Large intestine (tissue), 3 donors: ENCODE data around the gene CFAP46. TPM values are rescaled to one million over a fixed set of nuclear protein-coding genes. Genes with fewer than 3 reads are reported as not detected.

Experiments
- DNase-seq, 2 donors: peaks; one replicate each; pipeline versions ENCODE4 v3.0.0 to v3.0.0-alpha.2; 2013
- H3K27ac ChIP-seq: one replicate; pipeline ENCODE4 v1.5.1; 2013; ENCODE audit warnings: low read length
- H3K27me3 ChIP-seq: 2 replicates; pipeline ENCODE4 v1.6.1; 2013; ENCODE audit warnings: low read length; ENCODE audit not compliant: control insufficient read depth, insufficient read depth
- H3K36me3 ChIP-seq: 2 replicates; pipeline ENCODE4 v1.6.1; 2013; ENCODE audit warnings: low read length; ENCODE audit not compliant: control insufficient read depth, insufficient read depth
- H3K4me1 ChIP-seq: one replicate; pipeline ENCODE4 v1.6.1; 2013; ENCODE audit warnings: low read length; ENCODE audit not compliant: control insufficient read depth, insufficient read depth
- H3K4me3 ChIP-seq: one replicate; pipeline ENCODE4 v1.5.1; 2013; ENCODE audit warnings: low read length
- H3K9me3 ChIP-seq: one replicate; pipeline ENCODE4 v1.6.1; 2013; ENCODE audit warnings: mild to moderate bottlenecking, low read depth, low read length, moderate library complexity; ENCODE audit not compliant: control insufficient read depth
- WGBS: methylation state at CpG from one replicate; pipeline ENCODE4 v1.1.5; 2013; ENCODE audit warnings: low lambda C conversion rate; ENCODE audit not compliant: insufficient coverage; 5-methylcytosine and 5-hydroxymethylcytosine counted together
- polyA plus RNA-seq: library from polyadenylated mRNA; unstranded; fragments of 120-200 nt; gene quantifications from one replicate; pipeline ENCODE4 v1.2.1, GENCODE V29; 2013

CFAP46 gene
- polyA plus RNA-seq, 1 donor = 0.75 TPM

GRCh38 chr10:132761395-132762060 is 180.8 kb downstream of the CFAP46 start:
- H3K4me3 ChIP-seq = no peak overlapping the region
- no CpG with 5 or more reads among the region's 11 CpGs for WGBS
- no peak for DNase-seq
- H3K4me1 ChIP-seq = no peaks in the 10 kb centered on the region
- H3K27me3 ChIP-seq = no peaks in the 10 kb centered on the region
- peaks cover 28% of the 10 kb centered on the region for H3K36me3 ChIP-seq
- H3K9me3 ChIP-seq = peaks cover 16% of the 10 kb centered on the region
- no peak overlapping the region for H3K27ac ChIP-seq

- no peak overlapping the region for H3K27ac ChIP-seq
- H3K27me3 ChIP-seq = no peaks in the 10 kb centered on the region
- no peak overlapping the region for H3K4me3 ChIP-seq
- peaks cover 21% of the 10 kb centered on the region for H3K9me3 ChIP-seq
- DNase-seq = no peak
- WGBS = no CpG with 5 or more reads among the region's 14 CpGs
- peaks cover 41% of the 10 kb centered on the region for H3K36me3 ChIP-seq
- H3K4me1 ChIP-seq = no peaks in the 10 kb centered on the region
Observed at GRCh38 chr10:132758865-132759264, 183.5 kb downstream of the CFAP46 start.

Other genes with a start within 250 kb of the CFAP46 start
- gene NKX6-2, start 156.4 kb downstream of the CFAP46 start, polyA plus RNA-seq = 1.7 TPM
- 0.40 TPM for gene ADGRA1, start 145.4 kb upstream of the CFAP46 start, polyA plus RNA-seq
- gene KNDC1, start 217.6 kb upstream of the CFAP46 start, polyA plus RNA-seq = 18.8 TPM